GM19395 (cell line): ENCODE results near the gene MPHOSPH9.

Source experiments
- ATAC-seq: cut with Tn5 transposase; IDR thresholded peaks from one replicate; pipeline ENCODE4 v1.9.1; 2021; ENCODE audit warnings: mild to moderate bottlenecking, moderate library complexity; ENCODE audit not compliant: unreplicated experiment

Gene MPHOSPH9

DNA sequence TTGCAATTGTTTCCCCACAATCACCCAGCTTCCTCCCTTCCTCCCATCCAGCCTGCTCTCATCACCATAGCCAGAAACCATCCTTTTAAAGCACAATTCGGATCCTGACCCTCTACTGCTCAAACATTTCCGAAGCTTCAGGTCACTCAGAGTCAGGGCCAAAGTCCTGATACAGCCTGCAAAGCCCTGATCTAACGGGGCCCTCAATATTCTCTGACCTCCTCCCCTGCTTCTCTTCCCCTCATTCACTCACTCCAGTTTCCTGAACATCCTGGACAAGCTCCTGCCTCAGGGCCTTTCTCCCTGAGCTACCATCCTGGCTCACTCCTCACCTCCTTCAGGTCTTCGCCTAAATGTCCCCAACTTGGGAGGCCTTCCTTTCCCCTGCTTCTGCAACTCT is 128.1 kb downstream of the MPHOSPH9 start:
- ATAC-seq = no peak
